GM13977 (cell line): ENCODE results near the gene PRKCA.

ENCODE experiments used
- DNase-seq: peaks from one replicate; pipeline ENCODE4 v3.0.0; 2012; ENCODE audit warnings: low spot score
- in situ Hi-C: fragments of 300-500 bp; cut with MboI; formaldehyde crosslinking; loops from one replicate; pipeline ENCODE4 v1.12.0; 2022; ENCODE audit warnings: low sequenced_read_pairs, low pct_unique_long_range_greater_than_20kb, mixed read lengths, inconsistent platforms; ENCODE audit not compliant: unreplicated experiment
- TF ChIP-seq, protein P1 (sequence below): IDR thresholded peaks from 2 replicates; pipeline ENCODE4 v1.5.1; 2012; ENCODE audit warnings: mild to moderate bottlenecking, control low read depth; ENCODE audit not compliant: insufficient read depth; ENCODE audit errors: extremely low read depth, missing control alignments

PRKCA gene

DNA sequence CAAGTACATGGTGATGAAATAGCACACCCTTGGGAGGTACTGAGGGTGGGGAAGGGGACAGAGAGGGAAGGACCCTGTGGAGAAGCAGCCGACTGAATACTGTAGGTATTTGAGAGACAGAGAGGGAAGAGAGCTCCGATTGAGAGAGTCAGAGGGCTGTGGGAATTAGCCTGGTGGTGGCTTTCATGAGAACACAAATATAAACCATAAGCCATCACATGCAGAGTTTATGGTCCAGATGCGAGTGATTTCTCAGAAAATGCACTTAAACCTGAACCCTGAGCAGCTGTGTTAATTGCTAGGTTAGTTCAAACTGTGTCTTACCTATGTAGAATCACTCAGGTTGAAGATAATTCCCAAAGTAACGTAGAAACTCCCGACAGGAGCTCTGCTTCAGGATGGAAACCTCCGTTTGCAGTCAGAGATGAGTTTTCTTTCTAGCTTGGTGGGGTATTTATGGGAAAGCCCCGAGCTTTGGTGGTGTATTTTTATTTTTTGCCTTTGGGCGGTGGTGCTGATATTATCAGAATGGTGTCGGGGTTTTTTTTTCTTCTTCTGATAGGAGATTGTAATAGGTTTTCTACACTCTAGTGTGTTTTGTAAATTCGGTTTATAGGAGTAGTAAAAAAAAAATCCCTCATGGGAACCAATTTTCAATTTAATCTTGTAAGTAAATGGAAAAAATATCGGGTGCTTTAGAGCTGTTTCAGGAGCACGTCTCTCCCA is 347.6 kb downstream of the PRKCA start:
- TF ChIP-seq, protein P1, sequence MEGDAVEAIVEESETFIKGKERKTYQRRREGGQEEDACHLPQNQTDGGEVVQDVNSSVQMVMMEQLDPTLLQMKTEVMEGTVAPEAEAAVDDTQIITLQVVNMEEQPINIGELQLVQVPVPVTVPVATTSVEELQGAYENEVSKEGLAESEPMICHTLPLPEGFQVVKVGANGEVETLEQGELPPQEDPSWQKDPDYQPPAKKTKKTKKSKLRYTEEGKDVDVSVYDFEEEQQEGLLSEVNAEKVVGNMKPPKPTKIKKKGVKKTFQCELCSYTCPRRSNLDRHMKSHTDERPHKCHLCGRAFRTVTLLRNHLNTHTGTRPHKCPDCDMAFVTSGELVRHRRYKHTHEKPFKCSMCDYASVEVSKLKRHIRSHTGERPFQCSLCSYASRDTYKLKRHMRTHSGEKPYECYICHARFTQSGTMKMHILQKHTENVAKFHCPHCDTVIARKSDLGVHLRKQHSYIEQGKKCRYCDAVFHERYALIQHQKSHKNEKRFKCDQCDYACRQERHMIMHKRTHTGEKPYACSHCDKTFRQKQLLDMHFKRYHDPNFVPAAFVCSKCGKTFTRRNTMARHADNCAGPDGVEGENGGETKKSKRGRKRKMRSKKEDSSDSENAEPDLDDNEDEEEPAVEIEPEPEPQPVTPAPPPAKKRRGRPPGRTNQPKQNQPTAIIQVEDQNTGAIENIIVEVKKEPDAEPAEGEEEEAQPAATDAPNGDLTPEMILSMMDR = no peak
- in situ Hi-C loops = no loop called here
- no peak for DNase-seq

DNA sequence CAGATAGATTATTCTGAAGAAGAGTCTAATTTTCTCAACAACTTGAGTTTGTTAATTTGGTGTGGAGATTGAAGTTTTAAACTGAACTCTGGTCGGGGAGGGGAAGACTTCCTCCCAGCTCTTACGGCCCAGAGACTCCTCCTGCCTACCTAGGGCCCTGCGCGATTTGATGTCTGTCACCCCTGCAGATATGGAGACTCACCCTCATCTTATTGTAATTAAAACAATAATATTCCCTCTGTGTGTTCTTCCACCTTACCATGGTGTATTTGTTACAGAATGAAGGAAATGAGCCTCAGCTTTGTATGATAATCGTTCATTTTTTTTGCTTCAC is 348.1 kb downstream of the PRKCA start:
- in situ Hi-C loops = no loop called here
- no peak for DNase-seq
- TF ChIP-seq, protein P1 = no peak

DNA sequence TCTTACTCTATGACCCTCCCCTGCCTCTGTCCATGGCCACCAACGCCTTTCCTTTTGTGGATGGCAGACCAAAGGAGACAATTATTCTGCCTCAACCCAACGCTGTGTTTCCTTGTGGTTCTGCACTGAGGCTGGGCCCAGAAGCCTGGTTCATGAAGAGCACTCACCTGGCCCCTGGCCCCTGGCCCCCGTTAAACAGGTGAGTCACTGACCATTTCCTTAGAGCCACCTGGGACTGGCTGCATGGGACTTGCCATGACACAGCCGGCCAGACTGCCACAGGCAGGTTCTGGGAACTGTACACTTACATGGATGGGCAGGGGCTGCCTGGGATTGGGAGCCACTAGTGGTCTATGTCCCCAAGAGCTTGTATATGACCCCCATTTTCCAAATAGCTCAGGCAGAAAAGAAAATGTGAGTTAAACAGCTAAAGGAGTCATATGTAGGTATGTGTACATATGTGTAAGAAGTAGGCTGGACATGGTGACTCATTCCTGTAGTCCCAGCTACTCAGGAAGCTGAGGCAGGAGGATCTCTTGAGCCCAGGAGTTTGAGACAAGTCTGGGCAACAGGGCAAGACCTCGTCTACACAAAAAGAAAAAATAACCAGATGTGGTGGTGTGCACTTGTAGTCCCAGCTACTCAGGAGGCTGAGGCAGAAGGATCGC is 350.6 kb downstream of the PRKCA start:
- in situ Hi-C loops = no loop called here
- TF ChIP-seq, protein P1 = no peak
- no peak for DNase-seq

GRCh38 chr17:66654106-66654740 is 351.8 kb downstream of the PRKCA start:
- in situ Hi-C loops = no loop called here
- TF ChIP-seq, protein P1 = no peak
- no peak for DNase-seq

GRCh38 chr17:66654764-66655163 is 352.4 kb downstream of the PRKCA start:
- in situ Hi-C loops = no loop called here
- DNase-seq = no peak
- TF ChIP-seq, protein P1 = no peak

DNA sequence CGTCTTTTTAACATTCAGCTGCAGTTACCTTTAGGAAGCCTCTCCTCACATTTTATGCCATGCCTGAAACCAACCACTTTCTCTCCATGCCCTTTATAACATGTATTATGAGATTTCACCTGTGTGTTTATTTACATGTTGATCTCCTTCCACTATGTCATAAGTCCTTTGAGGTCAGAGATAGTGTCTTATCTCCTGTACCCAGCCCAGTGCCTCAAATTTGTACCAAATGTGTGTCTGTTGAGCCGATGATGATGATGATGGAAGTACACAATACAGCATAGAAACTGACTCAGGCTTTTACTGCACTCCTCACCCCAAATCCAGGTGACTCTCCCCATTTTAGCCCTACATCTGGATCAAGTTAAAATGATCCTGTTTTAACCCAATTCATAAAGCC is 353.0 kb downstream of the PRKCA start:
- TF ChIP-seq, protein P1 = no peak
- in situ Hi-C loops = no loop called here

More for the DNA sequence above, 353.0 kb downstream of the PRKCA start:
- DNase-seq = no peak
